GM12873 (cell line): ENCODE results near the gene C3orf20.

Experiments used
- TF ChIP-seq, protein P1 (sequence below): IDR thresholded peaks from 2 replicates; pipeline ENCODE4 v1.5.1; 2012; ENCODE audit warnings: low read depth, mild to moderate bottlenecking, moderate library complexity, low read length, control low read depth; ENCODE audit not compliant: insufficient read depth; ENCODE audit errors: missing control alignments

The C3orf20 gene

GRCh38 chr3:14676881-14677280 lies 1.9 kb downstream of the C3orf20 start:
- TF ChIP-seq, protein P1, sequence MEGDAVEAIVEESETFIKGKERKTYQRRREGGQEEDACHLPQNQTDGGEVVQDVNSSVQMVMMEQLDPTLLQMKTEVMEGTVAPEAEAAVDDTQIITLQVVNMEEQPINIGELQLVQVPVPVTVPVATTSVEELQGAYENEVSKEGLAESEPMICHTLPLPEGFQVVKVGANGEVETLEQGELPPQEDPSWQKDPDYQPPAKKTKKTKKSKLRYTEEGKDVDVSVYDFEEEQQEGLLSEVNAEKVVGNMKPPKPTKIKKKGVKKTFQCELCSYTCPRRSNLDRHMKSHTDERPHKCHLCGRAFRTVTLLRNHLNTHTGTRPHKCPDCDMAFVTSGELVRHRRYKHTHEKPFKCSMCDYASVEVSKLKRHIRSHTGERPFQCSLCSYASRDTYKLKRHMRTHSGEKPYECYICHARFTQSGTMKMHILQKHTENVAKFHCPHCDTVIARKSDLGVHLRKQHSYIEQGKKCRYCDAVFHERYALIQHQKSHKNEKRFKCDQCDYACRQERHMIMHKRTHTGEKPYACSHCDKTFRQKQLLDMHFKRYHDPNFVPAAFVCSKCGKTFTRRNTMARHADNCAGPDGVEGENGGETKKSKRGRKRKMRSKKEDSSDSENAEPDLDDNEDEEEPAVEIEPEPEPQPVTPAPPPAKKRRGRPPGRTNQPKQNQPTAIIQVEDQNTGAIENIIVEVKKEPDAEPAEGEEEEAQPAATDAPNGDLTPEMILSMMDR = no peak

DNA sequence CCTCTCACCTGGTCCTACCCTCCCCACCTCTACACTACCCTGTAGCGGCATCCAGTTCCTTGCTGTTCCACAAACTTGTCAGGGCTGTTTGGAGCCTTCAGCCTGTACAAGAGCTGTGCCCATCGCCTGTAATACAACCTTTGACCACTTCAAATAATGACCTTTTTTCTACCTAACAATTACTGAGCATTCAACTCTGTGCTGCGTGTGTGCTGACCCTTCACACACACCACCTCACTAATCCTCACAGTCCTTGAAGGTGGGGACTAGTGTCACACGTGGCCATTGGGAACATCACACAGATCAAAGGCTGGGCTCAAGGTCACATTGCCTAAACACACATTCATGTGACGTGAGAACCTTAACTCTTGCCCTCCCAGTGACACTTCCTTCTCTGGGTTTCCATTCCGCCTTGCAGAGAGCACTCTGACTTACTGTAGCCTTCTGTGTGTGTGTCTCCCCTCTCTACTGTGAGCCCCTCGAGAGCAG lies 3.1 kb downstream of the C3orf20 start:
- TF ChIP-seq, protein P1 = peak; percentile 8

- TF ChIP-seq, protein P1 = no peak
Measured at GRCh38 chr3:14680115-14680514, 5.2 kb downstream of the C3orf20 start.

DNA sequence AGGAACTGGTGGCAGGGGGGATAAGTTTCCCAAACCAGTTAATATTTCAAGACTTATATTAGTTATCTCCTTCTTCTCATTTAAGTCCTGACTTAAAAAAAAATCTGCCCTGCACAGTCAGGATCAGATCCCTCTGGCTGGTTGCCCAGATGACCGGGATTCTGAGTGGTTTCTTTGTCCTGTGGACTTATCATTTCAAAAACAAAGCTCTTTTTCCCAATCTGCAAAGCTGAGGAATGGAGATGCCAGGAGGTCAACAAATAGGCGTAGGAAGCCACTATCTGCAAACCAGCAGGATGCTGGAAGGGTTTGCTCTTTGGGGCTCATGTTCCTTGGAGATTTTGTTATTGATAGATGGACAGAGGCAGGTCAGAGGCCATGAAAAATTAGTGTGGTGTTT lies 5.8 kb downstream of the C3orf20 start:
- TF ChIP-seq, protein P1 = no peak

GRCh38 chr3:14684447-14684846 lies 9.5 kb downstream of the C3orf20 start:
- TF ChIP-seq, protein P1 = no peak

DNA sequence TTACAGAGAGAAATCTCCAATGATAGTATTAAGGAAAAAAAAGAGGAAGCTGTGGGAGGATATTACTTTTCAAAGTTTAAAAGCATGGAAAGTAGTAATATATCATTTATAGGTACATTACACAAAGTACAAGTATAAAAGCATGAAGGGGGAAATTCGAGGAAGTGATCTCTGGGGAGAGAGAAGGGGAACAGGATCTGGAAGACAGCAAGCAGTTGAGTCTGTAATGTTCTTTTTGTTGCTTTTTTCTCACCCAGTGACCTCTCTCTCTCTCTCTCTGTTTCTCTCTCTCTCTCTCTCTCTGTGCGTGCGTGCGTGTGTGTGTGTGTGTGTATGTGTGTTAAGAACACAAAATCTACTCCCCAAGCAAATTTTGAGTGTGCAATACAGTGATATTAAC lies 10.2 kb downstream of the C3orf20 start:
- TF ChIP-seq, protein P1 = no peak

DNA sequence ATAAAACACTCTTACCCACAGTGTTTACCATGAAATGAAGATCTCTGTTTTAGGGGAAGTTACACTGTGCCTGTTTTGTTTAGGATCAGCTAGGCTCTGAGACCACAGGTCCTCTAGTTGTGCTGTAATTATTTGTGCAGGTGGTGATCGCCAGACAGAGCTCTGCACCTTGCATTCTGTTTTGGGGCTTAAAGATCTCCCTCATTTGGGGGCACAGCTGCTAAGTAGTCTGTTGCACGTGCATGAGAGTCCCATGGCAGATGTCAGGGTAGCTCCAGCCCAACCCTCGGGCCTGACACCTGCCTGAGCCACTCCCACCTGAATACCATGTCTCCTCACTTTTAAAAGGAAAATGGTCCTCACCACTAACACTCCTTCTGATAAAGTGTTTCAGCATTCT lies 12.4 kb downstream of the C3orf20 start:
- TF ChIP-seq, protein P1 = no peak

DNA sequence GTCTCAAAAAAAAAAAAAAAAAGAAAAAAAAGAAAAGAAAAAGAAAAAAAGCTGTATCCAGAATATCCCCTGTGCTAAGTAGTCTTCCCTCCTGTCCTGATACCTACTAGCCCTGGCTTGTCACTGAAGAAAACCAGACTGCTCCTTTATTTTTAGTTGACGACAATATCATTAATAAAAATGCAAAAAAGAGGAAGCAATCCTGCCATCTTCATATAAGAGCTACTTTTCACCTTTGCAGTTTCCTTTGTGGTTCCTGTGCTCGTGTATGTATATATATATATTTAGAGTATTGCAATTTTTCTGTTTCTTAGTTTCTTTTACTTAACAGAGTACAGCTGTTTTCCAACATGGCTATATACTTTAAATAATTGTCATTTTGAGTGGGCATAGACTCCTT lies 13.6 kb downstream of the C3orf20 start:
- TF ChIP-seq, protein P1 = no peak
